Measurements from ENCODE around the gene RFX2. TPM values are rescaled to one million over a fixed set of nuclear protein-coding genes. Genes with fewer than 3 reads are reported as not detected.

RFX2 gene
- total RNA-seq, 1 experiment from 2014 or later, result 3.7 TPM

- Histone ChIP-seq H3K4me1 (ENCODE audit: insufficient read depth, low read length) (no peaks in the 10 kb centered on the region), H3K79me2 (ENCODE audit: insufficient read depth, low read length) (no peaks in the 10 kb centered on the region), H3K56ac (ENCODE audit: insufficient read length, low read depth, low read length) (no peak overlapping the region), H3K9me3 (ENCODE audit: control insufficient read depth, low read depth, low read length) (no peaks in the 10 kb centered on the region), H4K91ac (ENCODE audit: insufficient read length, low read depth, low read length) (no peak overlapping the region), H3K27me3 (ENCODE audit: insufficient read depth, low read length) (no peaks in the 10 kb centered on the region), H2BK5ac (ENCODE audit: insufficient read length, low read length) (no peak overlapping the region), H2AFZ (ENCODE audit: low read length) (no peak overlapping the region), H3T11ph (ENCODE audit: low read length) (no peak overlapping the region), H3K4me2 (ENCODE audit: insufficient read depth, insufficient read length, low read length) (no peak overlapping the region), H2BK20ac (ENCODE audit: low read depth, low read length, poor library complexity, severe bottlenecking) (no peak overlapping the region), H3K27ac (ENCODE audit: insufficient read length, low read depth, low read length) (no peak overlapping the region), H2BK120ac (ENCODE audit: low read depth, low read length, poor library complexity, severe bottlenecking) (no peak overlapping the region), H4K8ac (replicated peaks; ENCODE audit: insufficient read length, low read depth, low read length) (no peak overlapping the region), H3K9ac (ENCODE audit: extremely low read depth, insufficient read length, low read length) (no peak overlapping the region), H2AK5ac (ENCODE audit: insufficient read length, low read length) (no peak overlapping the region), H3K23me2 (ENCODE audit: insufficient read length, low read depth, low read length, poor library complexity, severe bottlenecking) (no peaks in the 10 kb centered on the region), H3K23ac (ENCODE audit: insufficient read length, low read depth, low read length) (no peak overlapping the region), H4K20me1 (ENCODE audit: control insufficient read depth, insufficient read depth, insufficient read length) (no peaks in the 10 kb centered on the region), H3K18ac (ENCODE audit: insufficient read length, low read depth, low read length) (no peak overlapping the region), H2BK12ac (ENCODE audit: insufficient read length, low read depth, low read length) (no peak overlapping the region), H4K5ac (ENCODE audit: insufficient read length, low read depth, low read length) (no peak overlapping the region), H3K79me1 (ENCODE audit: insufficient read depth, low read depth, low read length, poor library complexity, severe bottlenecking) (no peaks in the 10 kb centered on the region), H3K14ac (ENCODE audit: insufficient read depth, low read length) (no peak overlapping the region; the same call in 1 of the 2 replicates), H3K4ac (ENCODE audit: low read depth, low read length) (no peak overlapping the region), H2BK15ac (ENCODE audit: low read depth, low read length) (no peak overlapping the region)
- no peak for TF ChIP-seq CTCF (conservative IDR thresholded peaks at IDR 0.05)
- Mint-ChIP-seq H3K9me3 (no peaks in the 10 kb centered on the region), H3K27me3 (ENCODE audit: low read depth) (peaks cover 24% of the 10 kb centered on the region), H3K27ac (no peak overlapping the region), H3K4me1 (0 out of 4 replicates have a peak, but pooled peaks cover 0 to 4% of the 10 kb centered on the region in 2 experiments), H3K4me3 (no peak overlapping the region; a peak in 1 of 5 replicates), H3K36me3 (ENCODE audit: insufficient read depth in 1 of 3, low read depth in 3 of 3) (no peaks in the 10 kb centered on the region; a peak in 2 of 7 replicates)
- no CpG with 5 or more reads among the region's 1 CpG for WGBS (ENCODE audit: extremely low coverage, insufficient read length, low lambda C conversion rate)
- no peak for DNase-seq
Observed at GRCh38 chr19:6011794-6012193, 98.5 kb downstream of the RFX2 start.
